ENCODE data around the gene GHR. TPM values are rescaled to one million over a fixed set of nuclear protein-coding genes. Genes with fewer than 3 reads are reported as not detected.
A peak's percentile ranks its signal among the peaks of the same experiment; 100 is the strongest.

GHR gene
- total RNA-seq, 1 experiment from 2014 or later: not detected

DNA sequence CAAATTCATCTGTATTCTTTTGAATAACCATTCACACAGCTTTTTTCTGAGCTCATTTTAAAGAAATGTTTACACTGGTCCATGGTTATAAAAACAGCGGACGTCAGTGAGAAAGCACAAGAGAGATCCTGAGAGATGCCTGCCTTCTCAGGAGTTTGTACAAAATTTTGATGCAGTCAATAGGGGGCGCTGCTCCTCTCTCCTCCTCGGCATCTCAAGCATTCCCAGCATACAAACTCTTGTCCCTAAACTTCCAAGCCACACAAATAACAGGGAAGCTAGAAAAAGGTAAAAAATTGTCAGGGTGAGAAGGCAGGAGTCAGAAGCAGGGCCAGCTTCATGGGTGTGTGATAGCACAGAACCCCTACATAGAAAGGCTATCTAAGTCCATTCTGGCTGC is 322.2 kb downstream of the GHR start:
- H3K27me3 ChIP-seq (replicated peaks; ENCODE audit: insufficient read depth, low read depth, low read length, poor library complexity): no peaks in the 10 kb centered on the region
- TF ChIP-seq, protein P1, sequence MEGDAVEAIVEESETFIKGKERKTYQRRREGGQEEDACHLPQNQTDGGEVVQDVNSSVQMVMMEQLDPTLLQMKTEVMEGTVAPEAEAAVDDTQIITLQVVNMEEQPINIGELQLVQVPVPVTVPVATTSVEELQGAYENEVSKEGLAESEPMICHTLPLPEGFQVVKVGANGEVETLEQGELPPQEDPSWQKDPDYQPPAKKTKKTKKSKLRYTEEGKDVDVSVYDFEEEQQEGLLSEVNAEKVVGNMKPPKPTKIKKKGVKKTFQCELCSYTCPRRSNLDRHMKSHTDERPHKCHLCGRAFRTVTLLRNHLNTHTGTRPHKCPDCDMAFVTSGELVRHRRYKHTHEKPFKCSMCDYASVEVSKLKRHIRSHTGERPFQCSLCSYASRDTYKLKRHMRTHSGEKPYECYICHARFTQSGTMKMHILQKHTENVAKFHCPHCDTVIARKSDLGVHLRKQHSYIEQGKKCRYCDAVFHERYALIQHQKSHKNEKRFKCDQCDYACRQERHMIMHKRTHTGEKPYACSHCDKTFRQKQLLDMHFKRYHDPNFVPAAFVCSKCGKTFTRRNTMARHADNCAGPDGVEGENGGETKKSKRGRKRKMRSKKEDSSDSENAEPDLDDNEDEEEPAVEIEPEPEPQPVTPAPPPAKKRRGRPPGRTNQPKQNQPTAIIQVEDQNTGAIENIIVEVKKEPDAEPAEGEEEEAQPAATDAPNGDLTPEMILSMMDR (conservative IDR thresholded peaks at IDR 0.05; ENCODE audit: low read depth, low read length): peak; percentile 71
- TF ChIP-seq EZH2 (IDR thresholded peaks at IDR 0.05; ENCODE audit: borderline replicate concordance, low read depth, low read length, poor library complexity, severe bottlenecking): no peak
- ChIA-PET POLR2A (ENCODE audit: low non-redundant PET) (interaction anchor here (0.7 kb wide), 1 partner anchor 483 kb away, joined by 3 read pairs; no protein-coding TSS in a partner anchor), CTCF (no interaction called here)
- no peak overlapping the region for H3K4me3 ChIP-seq (ENCODE audit: low read depth, low read length, poor library complexity, severe bottlenecking)
- no TSS peak for BruUV-seq (replicated peaks)
- no peaks in the 10 kb centered on the region for H3K36me3 ChIP-seq (ENCODE audit: insufficient read depth, low read length, poor library complexity, severe bottlenecking)
- no peaks in the 10 kb centered on the region for H3K9me3 ChIP-seq (ENCODE audit: low read depth, low read length, poor library complexity, severe bottlenecking)
- DNase-seq (ENCODE audit: low spot score): peak; percentile 37
- no peak overlapping the region for H3K27ac ChIP-seq (ENCODE audit: low read depth, low read length, poor library complexity, severe bottlenecking)
- H3K4me1 ChIP-seq (ENCODE audit: insufficient read depth, low read length, poor library complexity, severe bottlenecking): peaks cover 4% of the 10 kb centered on the region
- intact Hi-C loops (cut with micrococcal nuclease; ENCODE audit: unreplicated experiment): no loop called here

DNA sequence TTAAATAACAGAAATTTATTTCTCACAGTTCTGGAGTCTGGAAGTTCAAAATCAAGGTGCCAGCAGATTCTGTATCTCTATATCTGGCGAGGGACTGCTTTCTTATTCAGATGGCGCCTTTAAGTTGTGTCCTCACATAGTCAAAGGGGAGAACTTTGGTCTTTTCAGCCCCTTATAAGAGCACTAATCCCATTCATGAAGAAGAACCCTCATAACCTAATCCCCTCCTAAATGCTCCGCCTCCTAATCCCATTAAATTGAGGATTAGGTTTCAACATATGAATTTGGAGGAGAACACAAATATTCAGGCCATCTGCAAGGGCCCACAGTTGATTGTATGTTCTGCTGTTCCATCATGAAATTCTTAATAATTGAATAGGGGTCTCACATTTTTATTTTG is 322.6 kb downstream of the GHR start:
- no TSS peak for BruUV-seq (replicated peaks)
- TF ChIP-seq, protein P1 (conservative IDR thresholded peaks at IDR 0.05; ENCODE audit: low read depth, low read length): no peak
- no peak for TF ChIP-seq EZH2 (IDR thresholded peaks at IDR 0.05; ENCODE audit: borderline replicate concordance, low read depth, low read length, poor library complexity, severe bottlenecking)
- H3K27ac ChIP-seq (ENCODE audit: low read depth, low read length, poor library complexity, severe bottlenecking): no peak overlapping the region
- ChIA-PET POLR2A (ENCODE audit: low non-redundant PET) (interaction anchor here (0.7 kb wide), 1 partner anchor 483 kb away, joined by 3 read pairs; no protein-coding TSS in a partner anchor), CTCF (no interaction called here)
- no peak overlapping the region for H3K4me3 ChIP-seq (ENCODE audit: low read depth, low read length, poor library complexity, severe bottlenecking)
- intact Hi-C loops (cut with micrococcal nuclease; ENCODE audit: unreplicated experiment): no loop called here
- H3K9me3 ChIP-seq (ENCODE audit: low read depth, low read length, poor library complexity, severe bottlenecking): no peaks in the 10 kb centered on the region
- no peaks in the 10 kb centered on the region for H3K27me3 ChIP-seq (replicated peaks; ENCODE audit: insufficient read depth, low read depth, low read length, poor library complexity)
- H3K36me3 ChIP-seq (ENCODE audit: insufficient read depth, low read length, poor library complexity, severe bottlenecking): no peaks in the 10 kb centered on the region
- peaks cover 4% of the 10 kb centered on the region for H3K4me1 ChIP-seq (ENCODE audit: insufficient read depth, low read length, poor library complexity, severe bottlenecking)
- DNase-seq (ENCODE audit: low spot score): peak; percentile 48

DNA sequence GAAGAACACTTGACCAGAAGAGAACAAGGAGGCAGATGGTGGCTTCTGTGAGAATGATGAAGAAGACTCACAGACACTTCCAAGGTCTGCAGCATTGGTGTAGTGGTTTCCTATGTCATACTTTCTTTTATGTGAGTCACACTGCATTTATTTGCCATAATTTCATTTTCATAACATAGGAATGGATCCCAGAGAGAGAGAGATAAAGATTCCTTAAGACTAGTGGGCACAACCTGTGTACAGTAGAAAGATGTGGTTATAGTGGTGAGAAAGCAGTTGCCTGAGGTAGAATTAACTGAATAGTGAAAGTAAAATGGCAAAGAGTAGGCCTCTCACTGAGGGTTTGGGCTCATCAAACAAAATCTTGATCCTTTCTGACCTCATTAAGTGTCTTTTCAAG is 325.8 kb downstream of the GHR start:
- H3K27me3 ChIP-seq (replicated peaks; ENCODE audit: insufficient read depth, low read depth, low read length, poor library complexity): no peaks in the 10 kb centered on the region
- H3K36me3 ChIP-seq (ENCODE audit: insufficient read depth, low read length, poor library complexity, severe bottlenecking): no peaks in the 10 kb centered on the region
- no peak overlapping the region for H3K27ac ChIP-seq (ENCODE audit: low read depth, low read length, poor library complexity, severe bottlenecking)
- DNase-seq (ENCODE audit: low spot score): no peak
- TF ChIP-seq, protein P1 (conservative IDR thresholded peaks at IDR 0.05; ENCODE audit: low read depth, low read length): no peak
- TF ChIP-seq EZH2 (IDR thresholded peaks at IDR 0.05; ENCODE audit: borderline replicate concordance, low read depth, low read length, poor library complexity, severe bottlenecking): no peak
- H3K9me3 ChIP-seq (ENCODE audit: low read depth, low read length, poor library complexity, severe bottlenecking): no peaks in the 10 kb centered on the region
- POLR2A ChIA-PET (ENCODE audit: low non-redundant PET): no interaction called here
- BruUV-seq (replicated peaks): no TSS peak
- H3K4me3 ChIP-seq (ENCODE audit: low read depth, low read length, poor library complexity, severe bottlenecking): no peak overlapping the region
- intact Hi-C loops (cut with micrococcal nuclease; ENCODE audit: unreplicated experiment): no loop called here
- CTCF ChIA-PET: no interaction called here
- peaks cover 4% of the 10 kb centered on the region for H3K4me1 ChIP-seq (ENCODE audit: insufficient read depth, low read length, poor library complexity, severe bottlenecking)
